A673 (cell line): ENCODE measurements around the gene CD3G. TPM values are rescaled to one million over a fixed set of nuclear protein-coding genes. Genes with fewer than 3 reads are reported as not detected.

ENCODE experiments used
- BruUV-seq: library from RNA; stranded (reverse); fragments of 400-500 nt; replicated peaks from 2 replicates; lab custom pipeline; 2021; lab: Mats Ljungman, UMichigan
- CTCF ChIA-PET: fragments of 300-600 bp; sonication (Branson Sonifier 250); formaldehyde crosslinking; loops from one replicate; lab custom pipeline; 2022; ENCODE audit warnings: antibody characterized with exemption; lab: Charles Lee
- POLR2A ChIA-PET: fragments of 300-600 bp; sonication (Branson Sonifier 250); formaldehyde crosslinking; loops from one replicate; lab custom pipeline; 2022; ENCODE audit warnings: antibody characterized with exemption; ENCODE audit not compliant: low non-redundant PET; lab: Charles Lee
- DNase-seq: peaks from one replicate; pipeline ENCODE4 v3.0.0-alpha.2; 2015; ENCODE audit warnings: low spot score
- H3K27ac ChIP-seq: fragments of 200-600 bp; sonication (generic); 2 replicates; pipeline ENCODE4 v1.5.1; 2016; ENCODE audit warnings: mixed run types, low read depth, mild to moderate bottlenecking, mixed read lengths, antibody characterized with exemption, low read length; ENCODE audit not compliant: poor library complexity, severe bottlenecking
- H3K27me3 ChIP-seq: fragments of 200-600 bp; sonication (generic); replicated peaks from 2 replicates; pipeline ENCODE4 v1.6.1; 2017; ENCODE audit warnings: mixed run types, low read depth, mild to moderate bottlenecking, mixed read lengths, antibody characterized with exemption, low read length; ENCODE audit not compliant: insufficient read depth, poor library complexity
- H3K36me3 ChIP-seq: fragments of 200-600 bp; sonication (generic); 2 replicates; pipeline ENCODE4 v1.6.1; 2016; ENCODE audit warnings: mixed run types, mild to moderate bottlenecking, mixed read lengths, antibody characterized with exemption, low read length; ENCODE audit not compliant: insufficient read depth, poor library complexity, severe bottlenecking
- H3K4me1 ChIP-seq: fragments of 200-600 bp; sonication (generic); 2 replicates; pipeline ENCODE4 v1.6.1; 2017; ENCODE audit warnings: mixed run types, mild to moderate bottlenecking, mixed read lengths, antibody characterized with exemption, low read length; ENCODE audit not compliant: insufficient read depth, poor library complexity, severe bottlenecking
- H3K4me3 ChIP-seq: fragments of 200-600 bp; sonication (generic); 2 replicates; pipeline ENCODE4 v1.5.1; 2016; ENCODE audit warnings: low read depth, mixed run types, mild to moderate bottlenecking, mixed read lengths, low read length; ENCODE audit not compliant: poor library complexity, severe bottlenecking
- H3K9me3 ChIP-seq: fragments of 200-600 bp; sonication (generic); 2 replicates; pipeline ENCODE4 v1.6.1; 2016; ENCODE audit warnings: mixed run types, low read depth, mild to moderate bottlenecking, mixed read lengths, antibody characterized with exemption, low read length; ENCODE audit not compliant: poor library complexity, severe bottlenecking
- EZH2 ChIP-seq: fragments of 200-600 bp; sonication (generic); IDR thresholded peaks from 2 replicates; pipeline ENCODE4 v1.6.1; 2017; ENCODE audit warnings: borderline replicate concordance, low read depth, mild to moderate bottlenecking, mixed read lengths, antibody characterized with exemption, low read length; ENCODE audit not compliant: poor library complexity, severe bottlenecking
- intact Hi-C: fragments of 100-400 bp; cut with micrococcal nuclease; formaldehyde crosslinking; loops from one replicate; pipeline ENCODE4 v1.10.0; 2022; ENCODE audit not compliant: unreplicated experiment
- total RNA-seq: library from RNA; stranded (reverse); gene quantifications from 2 replicates; pipeline ENCODE4 v1.2.3, GENCODE V29; 2021
- TF ChIP-seq, protein P1 (sequence below): fragments of 300-800, 200-600 bp; sonication (generic); conservative IDR thresholded peaks from 2 replicates; pipeline ENCODE4 v1.5.1; 2017; ENCODE audit warnings: low read depth, mild to moderate bottlenecking, antibody characterized with exemption, low read length, moderate library complexity, mixed read lengths

Gene CD3G
- total RNA-seq, 1 experiment from 2014 or later, result not detected

- no peak for DNase-seq
- POLR2A ChIA-PET, result no interaction called here
- Histone ChIP-seq H3K27me3 (peaks cover 46% of the 10 kb centered on the region), H3K4me3 (no peak overlapping the region), H3K36me3 (no peaks in the 10 kb centered on the region), H3K9me3 (no peaks in the 10 kb centered on the region), H3K4me1 (no peaks in the 10 kb centered on the region), H3K27ac (no peak overlapping the region)
- intact Hi-C loops, result no loop called here
- CTCF ChIA-PET, result no interaction called here
- TF ChIP-seq, protein P1, sequence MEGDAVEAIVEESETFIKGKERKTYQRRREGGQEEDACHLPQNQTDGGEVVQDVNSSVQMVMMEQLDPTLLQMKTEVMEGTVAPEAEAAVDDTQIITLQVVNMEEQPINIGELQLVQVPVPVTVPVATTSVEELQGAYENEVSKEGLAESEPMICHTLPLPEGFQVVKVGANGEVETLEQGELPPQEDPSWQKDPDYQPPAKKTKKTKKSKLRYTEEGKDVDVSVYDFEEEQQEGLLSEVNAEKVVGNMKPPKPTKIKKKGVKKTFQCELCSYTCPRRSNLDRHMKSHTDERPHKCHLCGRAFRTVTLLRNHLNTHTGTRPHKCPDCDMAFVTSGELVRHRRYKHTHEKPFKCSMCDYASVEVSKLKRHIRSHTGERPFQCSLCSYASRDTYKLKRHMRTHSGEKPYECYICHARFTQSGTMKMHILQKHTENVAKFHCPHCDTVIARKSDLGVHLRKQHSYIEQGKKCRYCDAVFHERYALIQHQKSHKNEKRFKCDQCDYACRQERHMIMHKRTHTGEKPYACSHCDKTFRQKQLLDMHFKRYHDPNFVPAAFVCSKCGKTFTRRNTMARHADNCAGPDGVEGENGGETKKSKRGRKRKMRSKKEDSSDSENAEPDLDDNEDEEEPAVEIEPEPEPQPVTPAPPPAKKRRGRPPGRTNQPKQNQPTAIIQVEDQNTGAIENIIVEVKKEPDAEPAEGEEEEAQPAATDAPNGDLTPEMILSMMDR, result no peak
- TF ChIP-seq EZH2, result no peak
- BruUV-seq, result no TSS peak
Measured at GRCh38 chr11:118301600-118302195, 42.4 kb upstream of the CD3G start.

DNA sequence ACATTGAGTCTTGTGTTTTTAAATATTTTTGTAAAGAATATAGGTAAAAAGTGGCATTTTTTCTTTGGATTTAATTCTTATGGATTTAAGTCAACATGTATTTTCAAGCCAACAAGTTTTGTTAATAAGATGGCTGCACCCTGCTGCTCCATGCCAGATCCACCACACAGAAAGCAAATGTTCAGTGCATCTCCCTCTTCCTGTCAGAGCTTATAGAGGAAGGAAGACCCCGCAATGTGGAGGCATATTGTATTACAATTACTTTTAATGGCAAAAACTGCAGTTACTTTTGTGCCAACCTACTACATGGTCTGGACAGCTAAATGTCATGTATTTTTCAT, 39.9 kb upstream of the CD3G start:
- intact Hi-C loops, result no loop called here
- CTCF ChIA-PET, result no interaction called here
- Histone ChIP-seq H3K4me3 (no peak overlapping the region), H3K36me3 (no peaks in the 10 kb centered on the region), H3K9me3 (no peaks in the 10 kb centered on the region), H3K27me3 (peaks cover 46% of the 10 kb centered on the region), H3K27ac (no peak overlapping the region), H3K4me1 (no peaks in the 10 kb centered on the region)
- no peak for TF ChIP-seq EZH2
- TF ChIP-seq, protein P1, result no peak
- POLR2A ChIA-PET, result no interaction called here
- no TSS peak for BruUV-seq
- DNase-seq, result no peak

GRCh38 chr11:118304568-118305248, 39.4 kb upstream of the CD3G start, which contains the start of gene CD3E:
Gene CD3E (plus strand): TSS chr11:118304730. CDS start chr11:118304953, 223 bp downstream.
- BruUV-seq, result no TSS peak
- H3K4me3 ChIP-seq, result no peak within 1 kb of the TSS
- H3K36me3 ChIP-seq, result no peaks in the 10 kb centered on the region
- peaks cover 46% of the 10 kb centered on the region for H3K27me3 ChIP-seq
- no peak for DNase-seq
- no peaks in the 10 kb centered on the region for H3K9me3 ChIP-seq
- ChIA-PET CTCF (no interaction called here), POLR2A (interaction anchor here (0.6 kb wide), 1 partner anchor 256 kb away, joined by 3 read pairs; no protein-coding TSS in a partner anchor)
- H3K27ac ChIP-seq, result no peak within 1 kb of the TSS
- intact Hi-C loops, result no loop called here
- no peaks in the 10 kb centered on the region for H3K4me1 ChIP-seq
- no peak for TF ChIP-seq EZH2
- TF ChIP-seq, protein P1, result no peak
